GM19328 (cell line): ENCODE results near the gene MTRR.
"Not testable (repeated sequence)": the region's sequence is repeated elsewhere in the genome, so short reads cannot be mapped to it uniquely, and the experiment has no call there.

ENCODE experiments used
- ATAC-seq: cut with Tn5 transposase; IDR thresholded peaks from one replicate; pipeline ENCODE4 v1.9.1; 2021; ENCODE audit warnings: mild to moderate bottlenecking, moderate library complexity; ENCODE audit not compliant: unreplicated experiment

Gene MTRR

GRCh38 chr5:7894439-7894838 lies 25.5 kb downstream of the MTRR start:
- no peak for ATAC-seq

DNA sequence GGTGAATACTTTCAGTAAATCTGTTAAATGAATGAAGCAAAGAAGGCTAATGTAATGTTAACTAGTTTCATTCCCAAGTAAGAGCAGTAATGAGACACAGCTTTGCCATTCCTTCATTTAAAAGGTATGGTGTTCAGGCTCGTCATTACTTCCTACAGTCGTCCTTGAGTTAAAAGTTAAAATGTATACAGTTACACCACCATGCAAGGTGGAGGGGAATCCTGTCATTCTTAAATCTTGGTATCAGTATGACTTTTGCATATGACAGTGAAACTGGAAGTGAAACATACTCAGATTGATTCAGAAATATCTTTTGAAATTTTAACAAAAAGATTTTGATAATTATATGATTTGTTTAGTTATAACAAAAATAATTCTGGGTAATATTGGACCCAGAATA lies 25.9 kb downstream of the MTRR start:
- peak; percentile 93 for ATAC-seq

DNA sequence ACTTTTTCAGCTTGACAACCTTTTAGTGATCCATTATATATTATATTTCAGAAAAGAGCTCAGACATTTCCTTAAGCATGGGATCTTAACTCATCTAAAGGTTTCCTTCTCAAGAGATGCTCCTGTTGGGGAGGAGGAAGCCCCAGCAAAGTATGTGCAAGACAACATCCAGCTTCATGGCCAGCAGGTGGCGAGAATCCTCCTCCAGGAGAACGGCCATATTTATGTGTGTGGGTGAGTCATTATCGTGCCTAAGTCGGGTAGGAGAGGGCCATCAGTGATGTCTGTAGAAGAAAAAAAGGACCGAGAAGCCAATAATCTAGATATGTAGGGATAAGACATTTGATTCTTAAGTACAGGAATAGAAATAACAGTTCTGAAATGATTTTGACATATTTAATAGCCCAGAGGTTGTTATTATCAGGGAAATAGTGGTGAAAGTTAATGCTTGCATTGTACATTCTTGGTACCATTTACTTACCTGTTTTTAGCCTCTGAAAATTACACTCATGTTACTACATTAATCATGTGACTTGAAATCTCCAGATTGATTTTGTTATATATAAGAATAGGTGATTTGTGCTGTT lies 28.2 kb downstream of the MTRR start:
- ATAC-seq: no peak

- ATAC-seq: no peak
Measured at GRCh38 chr5:7902201-7902600, 33.3 kb downstream of the MTRR start.

DNA sequence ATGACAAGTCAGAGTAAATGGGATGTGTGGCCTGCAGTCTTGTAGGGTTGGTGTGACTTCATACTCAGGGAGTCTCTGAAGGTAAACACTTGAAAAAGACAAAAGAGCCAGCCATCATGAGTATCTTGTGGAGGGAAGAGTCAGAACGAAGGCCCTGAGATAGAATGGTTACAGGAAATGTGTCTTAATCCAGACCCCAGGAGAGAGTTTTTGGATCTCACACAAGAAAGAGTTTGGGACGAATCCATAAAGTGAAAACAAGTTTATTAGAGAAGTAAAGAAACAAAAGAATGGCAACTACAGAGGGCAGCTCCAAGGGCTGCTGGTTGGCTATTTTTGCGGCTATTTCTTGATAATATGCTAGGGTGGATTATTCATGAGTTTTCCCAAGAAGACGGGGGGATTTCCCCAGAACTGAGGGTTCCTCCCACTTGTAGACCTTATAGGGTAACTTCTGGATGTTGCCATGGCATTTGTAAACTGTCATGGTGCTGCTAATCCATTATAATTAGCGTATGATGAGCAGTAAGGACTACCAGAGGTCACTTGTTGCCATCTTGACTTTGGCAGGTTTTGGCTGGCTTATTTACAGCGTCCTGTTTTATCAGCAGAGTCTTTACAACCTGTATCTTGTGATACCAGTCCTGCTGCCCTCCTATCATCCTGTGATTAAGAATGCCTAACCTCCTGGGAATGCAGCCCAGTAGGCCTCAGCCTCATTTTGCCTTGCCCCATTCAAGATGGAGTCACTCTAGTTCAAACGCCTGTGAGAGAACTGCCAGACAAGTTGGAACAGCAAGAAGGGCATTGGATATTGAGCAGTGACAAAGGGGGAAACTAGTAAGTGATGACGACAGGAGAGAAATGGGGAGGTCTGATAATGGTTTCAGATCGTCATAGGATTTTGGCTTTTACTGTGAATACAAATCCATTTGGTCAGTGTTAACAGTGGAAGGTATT lies 34.0 kb downstream of the MTRR start:
- ATAC-seq: no peak

GRCh38 chr5:7904170-7904569 lies 35.2 kb downstream of the MTRR start:
- no peak for ATAC-seq

DNA sequence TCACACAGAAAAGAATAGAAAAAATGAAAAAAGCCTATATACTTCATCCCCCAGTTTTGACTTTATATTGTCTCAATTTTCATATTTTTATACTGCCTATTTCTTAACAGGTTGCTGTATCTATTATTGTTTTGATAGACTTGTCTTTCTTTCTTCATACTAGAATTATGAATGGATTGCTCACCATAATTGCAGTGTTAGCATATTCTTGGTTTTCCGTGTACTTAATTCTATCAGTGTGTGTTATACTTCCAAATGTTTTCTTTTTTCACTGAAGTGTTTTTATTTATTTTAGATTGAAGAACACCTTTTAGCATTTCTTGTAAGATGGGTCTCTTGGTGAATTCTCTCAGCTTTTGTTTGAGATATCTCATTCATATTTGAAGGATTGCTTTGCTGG lies 38.7 kb downstream of the MTRR start:
- no peak for ATAC-seq

DNA sequence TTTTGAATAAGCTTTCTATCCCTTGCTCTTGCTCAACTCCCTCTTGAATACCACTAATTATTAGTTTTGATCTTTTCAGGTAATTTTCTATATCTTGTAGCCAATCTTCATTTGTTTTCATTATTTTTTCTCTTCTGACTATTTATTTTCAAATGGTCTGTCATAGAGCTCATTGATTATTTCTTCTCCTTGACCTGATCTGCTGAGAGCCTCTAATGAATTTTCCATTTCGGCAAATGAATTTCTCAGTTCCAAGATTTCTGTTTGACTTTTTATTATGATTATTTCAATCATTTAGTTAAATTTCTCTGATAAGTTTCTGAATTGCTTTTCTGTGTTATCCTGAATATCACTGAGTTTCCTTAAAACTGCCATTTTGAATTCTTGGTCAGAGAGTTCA lies 39.4 kb downstream of the MTRR start:
- ATAC-seq: no peak

- ATAC-seq: no peak
Measured at GRCh38 chr5:7910738-7911428, 41.9 kb downstream of the MTRR start.

DNA sequence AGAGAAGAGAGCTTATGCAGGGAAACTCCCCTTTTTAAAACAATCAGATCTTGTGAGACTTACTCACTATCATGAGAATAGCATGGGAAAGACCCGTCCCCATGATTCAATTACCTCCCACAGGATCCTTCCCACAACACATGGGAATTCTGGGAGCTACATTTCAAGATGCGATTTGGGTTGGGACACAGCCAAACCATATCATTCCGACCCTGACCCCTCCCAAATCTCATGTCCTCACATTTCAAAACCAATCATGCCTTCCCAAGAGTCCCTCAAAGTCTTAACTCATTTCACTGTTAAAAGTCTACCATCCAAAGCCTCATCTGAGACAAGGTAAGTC lies 42.5 kb downstream of the MTRR start:
- not testable (repeated sequence) for ATAC-seq

- no peak for ATAC-seq
Measured at GRCh38 chr5:7916171-7916804, 47.3 kb downstream of the MTRR start.

GRCh38 chr5:7917130-7918123 lies 48.5 kb downstream of the MTRR start:
- ATAC-seq: no peak

DNA sequence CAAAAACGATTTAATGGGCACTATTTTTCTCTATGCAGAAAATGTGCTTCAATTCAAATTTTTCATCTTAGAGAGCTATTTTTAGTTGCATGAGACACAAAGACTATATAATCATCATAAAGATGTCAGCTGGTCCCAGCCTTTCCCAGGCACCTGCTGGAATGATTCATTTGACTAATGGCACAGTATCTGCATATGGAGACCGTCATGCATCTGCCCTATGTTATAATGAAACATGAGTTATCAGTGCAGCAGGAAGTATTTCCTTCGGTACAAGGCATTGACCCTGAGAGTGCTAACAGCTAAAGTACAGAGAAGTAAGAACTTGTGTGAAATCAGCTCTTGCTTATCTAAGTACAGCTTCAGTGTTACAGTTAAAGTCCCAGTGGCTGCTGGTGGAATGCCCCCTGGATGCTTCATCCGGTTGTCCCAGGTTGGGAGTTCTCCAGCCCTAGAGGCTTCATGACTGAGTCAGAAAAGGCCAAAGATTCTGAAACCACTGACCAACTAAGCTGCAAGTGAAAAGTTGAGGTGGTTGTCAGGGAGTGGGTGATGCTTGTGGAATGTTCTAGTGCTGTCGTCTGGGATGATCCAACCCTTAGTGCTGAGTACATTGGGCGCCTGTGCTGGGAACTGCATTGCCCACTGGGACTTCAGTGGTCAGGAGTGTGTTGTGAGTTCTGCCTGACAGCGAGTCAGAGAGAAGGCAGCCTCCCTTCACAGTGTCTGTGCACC lies 57.2 kb downstream of the MTRR start:
- no peak for ATAC-seq

GRCh38 chr5:7926720-7927119 lies 57.8 kb downstream of the MTRR start:
- ATAC-seq: no peak

DNA sequence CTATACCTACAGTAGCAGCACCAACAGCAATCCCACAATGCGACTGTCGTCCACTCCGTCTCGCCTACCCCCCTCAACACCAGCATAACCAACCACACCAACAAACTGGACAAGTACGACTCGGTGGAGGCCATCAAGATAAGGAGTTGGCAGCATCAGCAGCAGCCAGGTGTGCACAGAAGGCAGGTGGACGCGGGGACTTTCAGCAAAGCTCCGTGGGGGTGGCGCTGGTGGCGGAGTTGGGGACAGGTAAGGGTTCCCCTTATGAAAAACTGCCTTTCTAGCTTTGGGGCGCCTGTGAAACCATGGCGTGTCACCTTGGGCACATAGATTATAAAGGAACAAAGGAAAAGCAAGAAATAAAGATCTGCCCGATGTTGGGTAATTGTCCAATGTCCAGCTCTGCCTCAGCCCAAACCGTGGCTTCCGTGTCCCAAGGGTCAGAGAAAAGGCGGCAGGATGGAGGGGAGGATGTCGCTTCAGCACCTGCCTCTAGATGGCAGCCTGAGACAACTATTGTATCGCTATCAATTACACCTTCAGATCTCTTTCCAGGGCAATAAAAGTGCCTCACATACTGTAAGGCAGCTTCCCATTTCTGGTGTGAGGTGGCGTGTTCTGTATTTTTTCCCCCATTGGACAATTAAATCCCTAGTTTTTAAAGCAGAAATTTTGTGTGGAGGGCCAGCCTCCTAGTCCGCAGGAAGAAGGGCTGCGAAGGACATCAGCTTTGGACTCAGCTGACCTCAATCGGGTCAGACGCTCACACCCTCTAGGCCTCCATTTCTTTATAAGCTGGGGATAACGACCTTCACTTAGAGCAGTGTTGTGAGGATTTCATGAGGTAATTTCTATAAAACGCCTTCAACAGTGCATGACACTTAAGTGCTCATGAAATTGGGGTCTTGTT lies 58.8 kb downstream of the MTRR start:
- ATAC-seq: no peak

DNA sequence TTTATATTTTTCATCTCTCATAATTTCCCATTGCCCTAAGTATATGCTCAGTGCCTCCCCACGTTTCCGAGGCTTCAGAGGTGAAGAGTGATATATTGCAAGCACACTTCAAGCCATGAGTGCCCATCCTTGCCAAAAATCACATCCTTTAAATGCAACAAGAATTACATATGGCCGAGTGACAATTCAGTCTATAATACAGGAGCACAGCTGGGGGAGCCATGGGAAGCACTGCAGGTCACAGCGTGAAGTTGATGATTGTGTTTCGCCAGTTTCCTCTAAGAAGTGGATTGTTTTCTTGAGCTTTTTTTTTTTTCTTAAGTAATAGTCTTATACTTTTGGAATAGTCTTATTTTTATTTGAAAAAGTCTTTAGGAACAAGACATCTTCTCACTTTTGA lies 61.1 kb downstream of the MTRR start:
- ATAC-seq: no peak

GRCh38 chr5:7941692-7942091 lies 72.7 kb downstream of the MTRR start:
- no peak for ATAC-seq

- ATAC-seq: no peak
Measured at GRCh38 chr5:7947301-7947700, 78.4 kb downstream of the MTRR start.
